Measurements from ENCODE around the gene GPD2. TPM values are rescaled to one million over a fixed set of nuclear protein-coding genes. Genes with fewer than 3 reads are reported as not detected.
"Not testable (repeated sequence)": the region's sequence is repeated elsewhere in the genome, so short reads cannot be mapped to it uniquely, and the experiment has no call there.

The GPD2 gene
- total and polyA plus RNA-seq, 12 donors, result 3.7 to 20.9 (median 14.3) TPM

DNA sequence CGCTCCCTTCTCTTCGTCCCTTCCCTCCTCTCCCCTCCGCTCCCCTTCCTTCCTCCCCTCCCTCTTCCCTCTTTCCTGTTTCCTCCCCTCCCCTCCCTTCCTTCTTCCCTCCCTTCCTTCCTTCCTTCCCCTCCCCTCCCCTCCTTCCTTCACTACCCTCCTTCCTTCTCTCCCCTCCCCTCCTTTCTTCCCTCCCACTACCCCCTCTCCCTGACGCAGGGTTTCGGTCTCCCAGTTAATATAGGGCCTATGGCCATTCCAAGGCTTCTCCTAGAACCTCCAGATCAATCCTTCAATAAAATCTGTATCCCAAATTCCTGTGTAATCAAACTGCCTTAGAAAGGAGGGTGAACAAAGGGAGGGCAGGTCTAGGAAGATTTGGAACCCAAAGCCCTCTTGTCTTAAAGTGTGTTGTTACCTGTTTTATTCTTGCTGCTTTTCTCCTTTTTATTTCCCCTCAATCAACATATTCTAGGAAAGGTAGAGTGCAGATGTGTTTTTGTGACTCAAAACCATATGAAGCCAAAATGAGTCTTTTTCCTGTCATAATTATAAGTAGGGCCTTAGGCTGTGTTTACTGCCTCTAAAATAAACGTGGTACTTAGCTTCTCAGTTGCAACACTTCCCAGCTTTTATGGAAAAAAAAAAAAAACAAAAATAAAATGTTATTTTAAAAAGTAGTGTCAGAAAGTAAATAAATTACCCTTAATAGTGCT lies 53.7 kb downstream of the GPD2 start:
- Histone ChIP-seq H3K27ac (no peak overlapping the region), H3K4me3 (no peak overlapping the region), H3K4me1 (no peaks in the 10 kb centered on the region), H3K36me3 (no peaks in the 10 kb centered on the region), H3K27me3 (no peaks in the 10 kb centered on the region), H3K9me3 (no peaks in the 10 kb centered on the region)
- TF ChIP-seq, protein P1, sequence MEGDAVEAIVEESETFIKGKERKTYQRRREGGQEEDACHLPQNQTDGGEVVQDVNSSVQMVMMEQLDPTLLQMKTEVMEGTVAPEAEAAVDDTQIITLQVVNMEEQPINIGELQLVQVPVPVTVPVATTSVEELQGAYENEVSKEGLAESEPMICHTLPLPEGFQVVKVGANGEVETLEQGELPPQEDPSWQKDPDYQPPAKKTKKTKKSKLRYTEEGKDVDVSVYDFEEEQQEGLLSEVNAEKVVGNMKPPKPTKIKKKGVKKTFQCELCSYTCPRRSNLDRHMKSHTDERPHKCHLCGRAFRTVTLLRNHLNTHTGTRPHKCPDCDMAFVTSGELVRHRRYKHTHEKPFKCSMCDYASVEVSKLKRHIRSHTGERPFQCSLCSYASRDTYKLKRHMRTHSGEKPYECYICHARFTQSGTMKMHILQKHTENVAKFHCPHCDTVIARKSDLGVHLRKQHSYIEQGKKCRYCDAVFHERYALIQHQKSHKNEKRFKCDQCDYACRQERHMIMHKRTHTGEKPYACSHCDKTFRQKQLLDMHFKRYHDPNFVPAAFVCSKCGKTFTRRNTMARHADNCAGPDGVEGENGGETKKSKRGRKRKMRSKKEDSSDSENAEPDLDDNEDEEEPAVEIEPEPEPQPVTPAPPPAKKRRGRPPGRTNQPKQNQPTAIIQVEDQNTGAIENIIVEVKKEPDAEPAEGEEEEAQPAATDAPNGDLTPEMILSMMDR (IDR thresholded peaks at IDR 0.05), result no peak
- no peak for DNase-seq
- WGBS, 2 donors, result 79 to 81% methylated on average over 5 of the region's 6 CpGs
- no peak for ATAC-seq
- intact Hi-C loops (cut with DNase I), result no loop called here

DNA sequence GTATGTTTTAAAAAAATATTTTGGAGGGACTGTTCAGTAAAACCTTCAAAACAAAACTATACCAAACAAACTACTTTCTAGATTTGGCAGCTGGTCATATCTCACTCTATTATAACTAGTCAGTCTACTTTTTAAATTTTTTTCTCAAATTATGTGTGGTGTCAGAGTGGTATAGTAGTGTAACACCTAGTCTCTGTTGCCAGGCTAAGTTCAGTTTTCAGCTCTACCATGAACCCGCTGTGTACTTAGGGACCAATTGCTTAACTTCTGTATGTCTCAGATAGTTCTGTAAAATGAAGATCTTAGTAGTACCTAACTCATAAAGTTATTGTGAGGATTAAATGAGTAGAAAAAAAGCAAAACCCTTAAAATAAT lies 54.3 kb downstream of the GPD2 start:
- 95 to 98% methylated on average over 1 of the region's 1 CpG for WGBS, 2 donors
- no peak for DNase-seq
- intact Hi-C loops (cut with DNase I), result no loop called here
- Histone ChIP-seq H3K9me3 (no peaks in the 10 kb centered on the region), H3K27ac (no peak overlapping the region), H3K36me3 (no peaks in the 10 kb centered on the region), H3K27me3 (no peaks in the 10 kb centered on the region), H3K4me1 (no peaks in the 10 kb centered on the region), H3K4me3 (no peak overlapping the region)
- ATAC-seq, result no peak
- TF ChIP-seq, protein P1 (IDR thresholded peaks at IDR 0.05), result no peak

DNA sequence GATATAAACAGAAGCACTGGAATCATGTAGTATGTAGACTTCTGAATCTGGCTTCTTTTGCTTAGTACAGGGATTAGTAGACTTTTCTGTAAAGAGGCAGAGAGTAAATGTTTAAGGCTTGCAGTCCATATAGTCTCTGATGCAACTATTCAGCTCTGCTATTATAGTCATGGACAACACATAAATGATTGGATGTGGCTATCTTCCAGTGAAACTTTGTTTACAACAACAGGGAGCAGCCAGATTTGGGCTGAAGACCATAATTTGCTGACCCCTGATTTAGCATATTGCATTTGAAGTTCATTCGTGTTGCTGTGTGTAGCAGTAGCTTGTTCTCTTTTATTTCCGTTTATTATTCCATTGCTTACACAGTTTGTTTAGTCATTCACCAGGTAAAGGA lies 55.0 kb downstream of the GPD2 start:
- H3K4me3 ChIP-seq, result no peak overlapping the region
- H3K27me3 ChIP-seq, result no peaks in the 10 kb centered on the region
- H3K36me3 ChIP-seq, result peaks cover 0 to 2% (median 0%) of the 10 kb centered on the region in 9 donors
- intact Hi-C loops (cut with DNase I), result no loop called here
- no peak for DNase-seq
- ATAC-seq, result no peak
- H3K4me1 ChIP-seq, result no peaks in the 10 kb centered on the region
- WGBS, 2 donors, result 91 to 93% methylated on average over 2 of the region's 2 CpGs
- no peak overlapping the region for H3K27ac ChIP-seq
- TF ChIP-seq, protein P1 (IDR thresholded peaks at IDR 0.05), result no peak
- H3K9me3 ChIP-seq, result no peaks in the 10 kb centered on the region

DNA sequence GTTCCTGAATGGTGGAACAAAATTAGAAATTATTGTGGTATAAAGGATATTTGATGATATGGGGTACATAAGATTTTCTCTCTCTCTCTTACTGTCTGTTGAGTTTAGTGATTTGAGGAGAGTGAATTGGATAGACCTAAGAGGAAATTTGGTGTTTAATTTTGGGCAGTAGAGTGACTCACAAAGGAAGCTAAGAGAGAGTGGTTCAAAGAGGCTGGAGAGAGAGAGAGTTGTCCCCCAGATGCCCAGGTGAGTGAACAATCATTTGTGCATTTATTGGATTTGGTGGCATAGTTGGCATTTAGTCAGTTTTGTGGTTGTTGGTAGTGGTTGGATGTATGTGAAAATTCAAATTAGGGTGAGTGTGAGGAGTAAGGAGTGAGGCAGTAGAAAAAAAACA lies 56.8 kb downstream of the GPD2 start:
- no peak for DNase-seq
- H3K4me3 ChIP-seq, result no peak overlapping the region
- TF ChIP-seq, protein P1 (IDR thresholded peaks at IDR 0.05), result no peak
- no peaks in the 10 kb centered on the region for H3K9me3 ChIP-seq
- H3K4me1 ChIP-seq, result no peaks in the 10 kb centered on the region
- intact Hi-C loops (cut with DNase I), result no loop called here
- H3K27ac ChIP-seq, result no peak overlapping the region
- H3K27me3 ChIP-seq, result no peaks in the 10 kb centered on the region
- peaks cover 0 to 17% (median 0%) of the 10 kb centered on the region in 9 donors for H3K36me3 ChIP-seq
- ATAC-seq, result no peak

DNA sequence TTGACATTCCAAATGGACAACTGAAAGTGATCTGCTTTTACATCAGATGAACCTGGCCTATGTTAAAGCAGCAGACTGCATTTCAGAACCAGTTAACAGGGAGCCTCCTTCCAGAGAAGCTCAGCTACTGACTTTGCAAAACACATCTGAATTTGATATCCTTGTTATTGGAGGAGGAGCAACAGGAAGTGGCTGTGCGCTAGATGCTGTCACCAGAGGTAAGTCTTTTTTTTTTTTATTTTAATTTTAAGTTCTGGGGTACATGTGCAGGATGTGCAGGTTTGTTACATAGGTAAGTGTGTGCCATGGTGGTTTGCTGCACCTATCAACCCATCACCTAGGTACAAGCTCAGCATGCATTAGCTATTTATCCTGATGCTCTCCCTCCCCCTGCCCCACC lies 59.8 kb downstream of the GPD2 start:
- 78 to 87% methylated on average over 1 of the region's 1 CpG for WGBS, 2 donors
- ATAC-seq; H3K4me1 ChIP-seq; H3K27ac ChIP-seq; H3K4me3 ChIP-seq; intact Hi-C loops (cut with DNase I); H3K27me3 ChIP-seq; DNase-seq; H3K9me3 ChIP-seq: not testable (repeated sequence)
- H3K36me3 ChIP-seq, result peaks cover 0 to 17% (median 0%) of the 10 kb centered on the region in 9 donors
